Astrocyte of the spinal cord (primary cell): ENCODE data around the gene OR8D4.

Experiments
- DNase-seq: peaks from one replicate; pipeline ENCODE4 v3.0.0; 2011; ENCODE audit warnings: low read depth, low spot score
- H3K4me3 ChIP-seq: 2 replicates; pipeline ENCODE4 v1.5.1; 2011; ENCODE audit warnings: low read depth, mild to moderate bottlenecking, low read length, moderate library complexity
- in situ Hi-C: cut with HindIII; loops from 2 replicates; pipeline ENCODE4 v1.10.0; 2017; ENCODE audit warnings: low sequenced_read_pairs
- TF ChIP-seq, protein P1 (sequence below): IDR thresholded peaks from 2 replicates; pipeline ENCODE4 v1.5.1; 2012; ENCODE audit warnings: low read depth, mild to moderate bottlenecking, low read length, inconsistent platforms

The OR8D4 gene

DNA sequence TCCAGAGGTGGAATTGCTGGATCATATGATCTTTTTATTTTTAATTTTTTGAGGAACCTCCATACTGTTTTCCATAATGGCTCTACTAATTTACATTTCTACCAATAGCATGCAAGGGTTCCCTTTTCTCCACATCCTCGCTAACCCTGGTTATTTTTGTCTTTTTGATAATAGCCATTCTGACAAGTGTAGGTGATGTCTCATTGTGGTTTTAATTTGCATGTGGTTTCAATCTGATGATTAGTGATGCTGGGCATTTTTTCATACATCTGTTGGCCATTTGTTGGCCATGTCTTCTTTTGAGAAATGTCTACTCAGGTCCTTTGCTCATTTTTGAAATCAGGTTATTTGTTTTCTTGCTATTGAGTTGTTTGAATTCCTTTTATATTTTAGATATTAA, 22.1 kb downstream of the OR8D4 start:
- no peak for DNase-seq
- no peak overlapping the region for H3K4me3 ChIP-seq
- TF ChIP-seq, protein P1, sequence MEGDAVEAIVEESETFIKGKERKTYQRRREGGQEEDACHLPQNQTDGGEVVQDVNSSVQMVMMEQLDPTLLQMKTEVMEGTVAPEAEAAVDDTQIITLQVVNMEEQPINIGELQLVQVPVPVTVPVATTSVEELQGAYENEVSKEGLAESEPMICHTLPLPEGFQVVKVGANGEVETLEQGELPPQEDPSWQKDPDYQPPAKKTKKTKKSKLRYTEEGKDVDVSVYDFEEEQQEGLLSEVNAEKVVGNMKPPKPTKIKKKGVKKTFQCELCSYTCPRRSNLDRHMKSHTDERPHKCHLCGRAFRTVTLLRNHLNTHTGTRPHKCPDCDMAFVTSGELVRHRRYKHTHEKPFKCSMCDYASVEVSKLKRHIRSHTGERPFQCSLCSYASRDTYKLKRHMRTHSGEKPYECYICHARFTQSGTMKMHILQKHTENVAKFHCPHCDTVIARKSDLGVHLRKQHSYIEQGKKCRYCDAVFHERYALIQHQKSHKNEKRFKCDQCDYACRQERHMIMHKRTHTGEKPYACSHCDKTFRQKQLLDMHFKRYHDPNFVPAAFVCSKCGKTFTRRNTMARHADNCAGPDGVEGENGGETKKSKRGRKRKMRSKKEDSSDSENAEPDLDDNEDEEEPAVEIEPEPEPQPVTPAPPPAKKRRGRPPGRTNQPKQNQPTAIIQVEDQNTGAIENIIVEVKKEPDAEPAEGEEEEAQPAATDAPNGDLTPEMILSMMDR = no peak
- in situ Hi-C loops = no loop called here

DNA sequence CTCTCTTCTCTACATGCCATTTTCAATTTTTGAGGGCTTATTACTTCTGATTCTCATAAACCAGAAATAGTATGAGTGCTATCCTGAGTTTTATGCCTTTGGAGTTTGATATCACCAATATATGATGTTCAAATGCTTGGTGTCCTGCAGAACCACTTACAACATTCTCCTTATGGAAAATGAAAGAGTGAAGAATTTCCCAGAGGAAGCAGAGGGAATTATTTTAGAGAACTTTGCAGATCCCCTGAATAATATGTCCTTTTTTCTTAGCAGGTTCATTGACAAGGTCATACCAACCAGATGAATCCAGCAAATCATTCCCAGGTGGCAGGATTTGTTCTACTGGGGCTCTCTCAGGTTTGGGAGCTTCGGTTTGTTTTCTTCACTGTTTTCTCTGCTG, 37.4 kb downstream of the OR8D4 start, which contains the start of gene OR4D5:
Gene OR4D5 (plus strand): TSS at position 301 of the 400 bp plus-strand sequence. CDS start 0 bp downstream, at position 301.
- H3K4me3 ChIP-seq = no peak within 1 kb of the TSS
- no peak for DNase-seq
- in situ Hi-C loops = no loop called here
- TF ChIP-seq, protein P1 = no peak

- TF ChIP-seq, protein P1 = no peak
- H3K4me3 ChIP-seq = no peak overlapping the region
- no peak for DNase-seq
- in situ Hi-C loops = no loop called here
Observed at GRCh38 chr11:123942413-123942812, 40.4 kb downstream of the OR8D4 start.

DNA sequence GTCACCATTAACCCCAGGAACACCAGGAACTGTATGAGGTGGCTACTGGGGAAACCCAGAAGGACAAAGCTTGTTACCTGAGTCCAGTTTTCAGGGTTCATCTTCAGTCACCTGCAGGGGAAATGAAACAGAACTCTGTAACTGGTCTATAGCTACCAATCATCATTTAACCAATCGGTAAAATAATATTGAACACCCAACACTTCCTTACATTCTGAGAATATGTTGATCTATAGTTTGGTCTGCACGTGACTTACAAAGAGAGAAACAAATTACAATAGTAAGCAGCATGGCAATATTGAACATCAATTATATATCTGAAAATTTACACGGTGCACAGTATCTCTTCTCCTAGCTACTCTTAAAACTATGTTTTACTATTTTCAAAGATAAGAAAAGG, 41.8 kb downstream of the OR8D4 start, which contains the start of gene OR6T1:
Gene OR6T1 (minus strand): TSS at position 101 of the 400 bp plus-strand sequence. CDS start 0 bp downstream, at position 101.
- no peak for DNase-seq
- TF ChIP-seq, protein P1 = no peak
- in situ Hi-C loops = no loop called here
- no peak within 1 kb of the TSS for H3K4me3 ChIP-seq

DNA sequence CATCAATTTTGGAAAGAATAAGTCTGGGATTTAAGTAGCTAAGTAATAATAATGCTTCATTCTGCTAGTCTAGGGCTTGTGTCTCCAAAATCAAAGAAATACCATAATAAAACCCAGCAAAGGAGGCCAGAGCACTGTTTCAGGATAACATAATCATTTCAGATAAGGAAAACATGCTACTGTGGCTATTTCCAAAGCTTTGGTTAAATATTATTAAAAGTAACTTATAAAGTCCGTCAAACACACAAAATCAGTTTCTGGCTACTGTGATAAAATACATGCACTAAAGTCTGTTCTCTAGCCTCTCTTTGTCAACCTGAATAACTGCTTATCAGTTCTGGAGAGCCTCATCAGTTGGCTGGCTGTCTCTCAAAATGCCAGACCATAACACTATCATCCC, 43.2 kb downstream of the OR8D4 start:
- in situ Hi-C loops = no loop called here
- H3K4me3 ChIP-seq = no peak overlapping the region
- DNase-seq = no peak
- TF ChIP-seq, protein P1 = no peak

- no peak overlapping the region for H3K4me3 ChIP-seq
- in situ Hi-C loops = no loop called here
- DNase-seq = no peak
Observed at GRCh38 chr11:123956752-123957151, 54.8 kb downstream of the OR8D4 start.

More at GRCh38 chr11:123956752-123957151, 54.8 kb downstream of the OR8D4 start:
- TF ChIP-seq, protein P1 = no peak
